Astrocyte (in vitro differentiated cells and primary cell): ENCODE results near the gene C3orf52.

Experiments used
- EZH2 ChIP-seq: IDR thresholded peaks from 2 replicates; pipeline ENCODE4 v1.6.1; 2012; ENCODE audit warnings: mild to moderate bottlenecking, low read length, inconsistent platforms; ENCODE audit not compliant: insufficient read depth
- TF ChIP-seq, protein P1 (sequence below): IDR thresholded peaks from 2 replicates; pipeline ENCODE4 v1.5.1; 2011; ENCODE audit warnings: low read depth, mild to moderate bottlenecking, inconsistent platforms, low read length, moderate library complexity; ENCODE audit not compliant: insufficient read depth

DNA sequence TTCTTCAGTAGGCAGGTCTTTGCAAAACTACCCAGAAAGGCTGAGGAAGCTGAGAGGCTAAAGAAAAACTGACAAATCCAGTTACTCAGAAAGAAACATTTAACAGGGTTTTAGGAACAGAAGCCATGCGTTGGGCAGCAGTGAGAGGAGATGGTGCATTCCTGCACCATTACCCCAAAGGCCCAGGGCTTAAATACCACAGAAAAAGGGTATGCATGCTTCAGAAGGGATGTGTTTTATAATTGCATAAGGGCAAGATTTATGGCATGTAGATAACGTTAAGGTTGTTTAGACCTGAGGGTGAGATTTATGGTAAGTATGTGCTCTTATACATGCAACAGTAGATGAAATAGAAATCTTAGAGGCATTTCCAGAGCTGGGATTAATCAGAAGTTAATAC, 10.0 kb downstream of the C3orf52 start:
- TF ChIP-seq, protein P1, sequence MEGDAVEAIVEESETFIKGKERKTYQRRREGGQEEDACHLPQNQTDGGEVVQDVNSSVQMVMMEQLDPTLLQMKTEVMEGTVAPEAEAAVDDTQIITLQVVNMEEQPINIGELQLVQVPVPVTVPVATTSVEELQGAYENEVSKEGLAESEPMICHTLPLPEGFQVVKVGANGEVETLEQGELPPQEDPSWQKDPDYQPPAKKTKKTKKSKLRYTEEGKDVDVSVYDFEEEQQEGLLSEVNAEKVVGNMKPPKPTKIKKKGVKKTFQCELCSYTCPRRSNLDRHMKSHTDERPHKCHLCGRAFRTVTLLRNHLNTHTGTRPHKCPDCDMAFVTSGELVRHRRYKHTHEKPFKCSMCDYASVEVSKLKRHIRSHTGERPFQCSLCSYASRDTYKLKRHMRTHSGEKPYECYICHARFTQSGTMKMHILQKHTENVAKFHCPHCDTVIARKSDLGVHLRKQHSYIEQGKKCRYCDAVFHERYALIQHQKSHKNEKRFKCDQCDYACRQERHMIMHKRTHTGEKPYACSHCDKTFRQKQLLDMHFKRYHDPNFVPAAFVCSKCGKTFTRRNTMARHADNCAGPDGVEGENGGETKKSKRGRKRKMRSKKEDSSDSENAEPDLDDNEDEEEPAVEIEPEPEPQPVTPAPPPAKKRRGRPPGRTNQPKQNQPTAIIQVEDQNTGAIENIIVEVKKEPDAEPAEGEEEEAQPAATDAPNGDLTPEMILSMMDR: no peak
- TF ChIP-seq EZH2: no peak
